H9 (cell line): ENCODE results near the gene DCST2. TPM values are rescaled to one million over a fixed set of nuclear protein-coding genes. Genes with fewer than 3 reads are reported as not detected.

ENCODE experiments used
- DNase-seq: peaks from one replicate; pipeline ENCODE4 v3.0.0-alpha.2; 2017
- H2AFZ ChIP-seq: one replicate; pipeline ENCODE4 v1.6.1; 2013; ENCODE audit warnings: mild to moderate bottlenecking, low read length, control low read depth, moderate library complexity
- H2AK5ac ChIP-seq: 2 replicates; pipeline ENCODE4 v1.6.1; 2013; ENCODE audit warnings: low read length, control low read depth, mixed read lengths; ENCODE audit not compliant: insufficient read length
- H2BK120ac ChIP-seq: one replicate; pipeline ENCODE4 v1.6.1; 2013; ENCODE audit warnings: low read depth, mild to moderate bottlenecking, low read length, control low read depth, inconsistent platforms; ENCODE audit not compliant: poor library complexity, severe bottlenecking
- H2BK12ac ChIP-seq: 2 replicates; pipeline ENCODE4 v1.6.1; 2013; ENCODE audit warnings: low read length, control low read depth, mixed read lengths, low read depth; ENCODE audit not compliant: insufficient read length
- H2BK15ac ChIP-seq: 2 replicates; pipeline ENCODE4 v1.6.1; 2013; ENCODE audit warnings: low read depth, low read length, control low read depth
- H2BK20ac ChIP-seq: one replicate; pipeline ENCODE4 v1.6.1; 2013; ENCODE audit warnings: low read depth, mild to moderate bottlenecking, low read length, control low read depth, inconsistent platforms; ENCODE audit not compliant: poor library complexity, severe bottlenecking
- H2BK5ac ChIP-seq: 2 replicates; pipeline ENCODE4 v1.6.1; 2013; ENCODE audit warnings: low read length, control low read depth, mixed read lengths; ENCODE audit not compliant: insufficient read length
- H3K14ac ChIP-seq: 2 replicates; pipeline ENCODE4 v1.6.1; 2013; ENCODE audit warnings: low read length, control low read depth; ENCODE audit not compliant: insufficient read depth
- H3K18ac ChIP-seq: 2 replicates; pipeline ENCODE4 v1.6.1; 2013; ENCODE audit warnings: low read depth, mild to moderate bottlenecking, mixed read lengths, low read length, control low read depth; ENCODE audit not compliant: insufficient read length
- H3K23ac ChIP-seq: 2 replicates; pipeline ENCODE4 v1.6.1; 2013; ENCODE audit warnings: low read length, control low read depth, mixed read lengths, low read depth; ENCODE audit not compliant: insufficient read length
- H3K23me2 ChIP-seq: 2 replicates; pipeline ENCODE4 v1.6.1; 2013; ENCODE audit warnings: low read depth, mild to moderate bottlenecking, mixed read lengths, low read length, control low read depth; ENCODE audit not compliant: insufficient read length, poor library complexity, severe bottlenecking
- H3K27ac ChIP-seq: 2 replicates; pipeline ENCODE4 v1.5.1; 2013; ENCODE audit warnings: low read length, control low read depth, mixed read lengths, low read depth; ENCODE audit not compliant: insufficient read length
- H3K27me3 ChIP-seq: 2 replicates; pipeline ENCODE4 v1.6.1; 2013; ENCODE audit warnings: low read length, control low read depth, inconsistent platforms; ENCODE audit not compliant: insufficient read depth
- H3K4ac ChIP-seq: 2 replicates; pipeline ENCODE4 v1.6.1; 2013; ENCODE audit warnings: low read depth, mild to moderate bottlenecking, control low read depth, inconsistent platforms, low read length, moderate library complexity
- H3K4me1 ChIP-seq: 2 replicates; pipeline ENCODE4 v1.6.1; 2013; ENCODE audit warnings: low read length, control low read depth, inconsistent platforms; ENCODE audit not compliant: insufficient read depth
- H3K4me2 ChIP-seq: 2 replicates; pipeline ENCODE4 v1.6.1; 2013; ENCODE audit warnings: low read length, control low read depth, mixed read lengths; ENCODE audit not compliant: insufficient read length, insufficient read depth
- H3K56ac ChIP-seq: 2 replicates; pipeline ENCODE4 v1.6.1; 2013; ENCODE audit warnings: low read depth, mild to moderate bottlenecking, mixed read lengths, low read length, control low read depth; ENCODE audit not compliant: insufficient read length
- H3K79me1 ChIP-seq: 2 replicates; pipeline ENCODE4 v1.6.1; 2013; ENCODE audit warnings: low read depth, mild to moderate bottlenecking, moderate library complexity, low read length, control low read depth, inconsistent platforms; ENCODE audit not compliant: insufficient read depth, poor library complexity, severe bottlenecking
- H3K79me2 ChIP-seq: 2 replicates; pipeline ENCODE4 v1.6.1; 2013; ENCODE audit warnings: low read length, control low read depth, inconsistent platforms; ENCODE audit not compliant: insufficient read depth
- H3K9ac ChIP-seq: 2 replicates; pipeline ENCODE4 v1.6.1; 2013; ENCODE audit warnings: low read length, control low read depth, mixed read lengths; ENCODE audit not compliant: insufficient read length; ENCODE audit errors: extremely low read depth
- H3K9me3 ChIP-seq: one replicate; pipeline ENCODE4 v1.6.1; 2013; ENCODE audit warnings: low read depth, low read length, inconsistent platforms; ENCODE audit not compliant: control insufficient read depth
- H3T11ph ChIP-seq: one replicate; pipeline ENCODE4 v1.6.1; 2013; ENCODE audit warnings: mild to moderate bottlenecking, low read length, control low read depth, inconsistent platforms
- H4K20me1 ChIP-seq: one replicate; pipeline ENCODE4 v1.6.1; 2013; ENCODE audit not compliant: control insufficient read depth, insufficient read length, insufficient read depth
- H4K5ac ChIP-seq: 2 replicates; pipeline ENCODE4 v1.6.1; 2013; ENCODE audit warnings: low read depth, mild to moderate bottlenecking, mixed read lengths, low read length, control low read depth; ENCODE audit not compliant: insufficient read length
- H4K8ac ChIP-seq: replicated peaks from 2 replicates; pipeline ENCODE4 v1.6.1; 2013; ENCODE audit warnings: low read length, control low read depth, mixed read lengths, low read depth; ENCODE audit not compliant: insufficient read length
- H4K91ac ChIP-seq: 2 replicates; pipeline ENCODE4 v1.6.1; 2013; ENCODE audit warnings: low read depth, mild to moderate bottlenecking, moderate library complexity, mixed read lengths, low read length, control low read depth; ENCODE audit not compliant: insufficient read length
- H3K27ac Mint-ChIP-seq, 3 experiments: 2 replicates in 2 of 3; 3 replicates in 1 of 3; pipeline ENCODE4 v1.8.0; 2020 to 2021; ENCODE audit warnings: mixed read lengths in 3 of 3, mild to moderate bottlenecking in 1 of 3, moderate library complexity in 1 of 3
- H3K27me3 Mint-ChIP-seq: 2 replicates; pipeline ENCODE4 v1.8.0; 2021; ENCODE audit warnings: low read depth, mild to moderate bottlenecking, moderate library complexity, mixed read lengths
- H3K36me3 Mint-ChIP-seq, 3 experiments: 2 replicates in 2 of 3; 3 replicates in 1 of 3; pipeline ENCODE4 v1.8.0; 2020 to 2021; ENCODE audit warnings: low read depth in 3 of 3, mixed read lengths in 3 of 3; ENCODE audit not compliant: insufficient read depth in 1 of 3
- H3K4me1 Mint-ChIP-seq, 2 experiments: 2 replicates each; pipeline ENCODE4 v1.8.0; 2020; ENCODE audit warnings: mixed read lengths in 2 of 2
- H3K4me3 Mint-ChIP-seq, 2 experiments: 2 replicates in 1 of 2; 3 replicates in 1 of 2; pipeline ENCODE4 v1.8.0; 2020 to 2021; ENCODE audit warnings: mild to moderate bottlenecking in 2 of 2, mixed read lengths in 2 of 2, moderate library complexity in 1 of 2
- H3K9me3 Mint-ChIP-seq, 2 experiments: 2 replicates in 1 of 2; 3 replicates in 1 of 2; pipeline ENCODE4 v1.8.0; 2020; ENCODE audit warnings: mild to moderate bottlenecking in 2 of 2, mixed read lengths in 2 of 2, moderate library complexity in 1 of 2
- CTCF ChIP-seq: fragments of 200-600 bp; sonication (generic); conservative IDR thresholded peaks from 3 replicates; pipeline ENCODE4 v1.8.0; 2021; ENCODE audit warnings: antibody characterized with exemption, mild to moderate bottlenecking
- WGBS: extraction: QIAGEN DNeasy Blood & Tissue Kit; methylation state at CpG from one replicate; pipeline ENCODE4 v1.1.7; 2013; ENCODE audit warnings: missing lambda C conversion rate, low lambda C conversion rate, mixed read lengths; ENCODE audit not compliant: insufficient read length; ENCODE audit errors: extremely low coverage; 5-methylcytosine and 5-hydroxymethylcytosine counted together
- total RNA-seq: library from RNA; stranded (reverse); gene quantifications from 2 replicates; pipeline ENCODE4 v1.2.1, GENCODE V29; 2021

The DCST2 gene
- total RNA-seq, 1 experiment from 2014 or later: 0.35 TPM

DNA sequence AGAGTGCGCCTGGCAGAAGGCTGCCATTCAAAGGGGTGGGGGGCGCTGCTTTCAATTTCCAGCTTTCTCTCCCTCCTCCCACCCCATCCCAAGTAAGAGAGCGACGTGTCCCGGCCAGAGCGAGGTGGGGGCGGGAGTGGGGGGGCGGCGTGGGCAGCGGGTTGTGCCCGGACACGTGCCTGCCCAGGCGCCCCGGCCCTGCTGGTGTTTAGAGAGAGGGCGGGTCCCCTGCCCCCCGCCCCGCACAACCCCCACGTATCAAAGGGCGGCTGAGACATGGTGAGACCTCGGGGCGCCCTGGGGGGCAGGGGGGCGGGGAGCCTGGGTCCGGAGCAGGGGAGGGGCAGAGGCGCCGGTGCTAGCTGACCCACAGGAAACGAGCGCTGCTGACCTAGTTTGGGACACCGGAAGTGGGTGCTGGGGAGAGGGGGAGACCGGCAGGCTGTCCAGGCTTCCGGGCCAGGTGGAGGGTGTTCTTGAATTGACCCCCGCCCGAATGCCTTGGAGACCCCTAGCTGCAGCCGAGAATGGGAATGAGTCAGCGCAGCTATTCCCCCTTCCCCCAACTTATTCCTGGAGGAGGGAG is 29.7 kb downstream of the DCST2 start:
- Histone ChIP-seq H3T11ph (no peak overlapping the region), H3K9me3 (no peaks in the 10 kb centered on the region), H3K79me1 (no peaks in the 10 kb centered on the region), H2AK5ac (no peak overlapping the region), H2BK12ac (no peak overlapping the region), H3K4me1 (peaks cover 5% of the 10 kb centered on the region; the same call in 1 of the 2 replicates), H4K20me1 (no peaks in the 10 kb centered on the region), H3K27me3 (no peaks in the 10 kb centered on the region), H2BK15ac (no peak overlapping the region), H3K23ac (no peak overlapping the region), H4K91ac (no peak overlapping the region), H3K14ac (no peak overlapping the region; the same call in 1 of the 2 replicates), H4K8ac (no peak overlapping the region), H3K4me2 (peak overlapping the region; percentile 74), H3K4ac (no peak overlapping the region), H2AFZ (no peak overlapping the region), H3K56ac (no peak overlapping the region), H3K9ac (peak overlapping the region; percentile 27), H2BK20ac (no peak overlapping the region), H3K27ac (no peak overlapping the region), H2BK120ac (no peak overlapping the region), H3K18ac (no peak overlapping the region), H3K23me2 (peaks cover 26% of the 10 kb centered on the region), H4K5ac (no peak overlapping the region), H2BK5ac (no peak overlapping the region), H3K79me2 (no peaks in the 10 kb centered on the region; the same call in 1 of the 2 replicates)
- peaks cover 36 to 42% of the 10 kb centered on the region in 2 experiments for H3K4me1 Mint-ChIP-seq
- peak; percentile 76 for DNase-seq
- H3K27ac Mint-ChIP-seq: peak overlapping the region; percentile 92 to 95 (median 93); a peak in 6 of 7 replicates
- H3K4me3 Mint-ChIP-seq: peak overlapping the region; percentile 93 to 97
- H3K9me3 Mint-ChIP-seq: peaks cover 0 to 2% of the 10 kb centered on the region in 2 experiments; a peak in 2 of 5 replicates
- no peaks in the 10 kb centered on the region for H3K27me3 Mint-ChIP-seq
- no peak for TF ChIP-seq CTCF
- no peaks in the 10 kb centered on the region; a peak in 2 of 7 replicates for H3K36me3 Mint-ChIP-seq
- no CpG with 5 or more reads among the region's 34 CpGs for WGBS
